NCI-H82 treated with DMSO at 0.1 percent for 48 hours (cell line): Measurements from ENCODE around the gene TRDMT1.

Source experiments
- DNase-seq: peaks from one replicate; lab custom pipeline; 2025; ENCODE audit not compliant: unreplicated experiment; lab: John Stamatoyannopoulos, UW

TRDMT1 gene

GRCh38 chr10:17232276-17232960, 30.9 kb upstream of the TRDMT1 start:
- DNase-seq: no peak

GRCh38 chr10:17231788-17232187, 30.3 kb upstream of the TRDMT1 start:
- DNase-seq: no peak

GRCh38 chr10:17229967-17230682, 28.7 kb upstream of the TRDMT1 start:
- DNase-seq: no peak

GRCh38 chr10:17229717-17229966, 28.2 kb upstream of the TRDMT1 start:
- no peak for DNase-seq

- no peak for DNase-seq
Measured at GRCh38 chr10:17229016-17229716, 27.7 kb upstream of the TRDMT1 start.

GRCh38 chr10:17228091-17229015, 26.9 kb upstream of the TRDMT1 start, which contains the start of gene VIM:
VIM (plus strand) TSS chr10:17228241; CDS start chr10:17229423, 1,182 bp downstream.
- no peak for DNase-seq

- no peak for DNase-seq
Measured at GRCh38 chr10:17227367-17228090, 26.1 kb upstream of the TRDMT1 start.

- DNase-seq: no peak
Measured at GRCh38 chr10:17226891-17227303, 25.4 kb upstream of the TRDMT1 start.

- no peak for DNase-seq
Measured at GRCh38 chr10:17225808-17226207, 24.3 kb upstream of the TRDMT1 start.

- no peak for DNase-seq
Measured at GRCh38 chr10:17222329-17222728, 20.9 kb upstream of the TRDMT1 start.

- DNase-seq: no peak
Measured at GRCh38 chr10:17220652-17221100, 19.2 kb upstream of the TRDMT1 start.

GRCh38 chr10:17219024-17219423, 17.6 kb upstream of the TRDMT1 start:
- no peak for DNase-seq

GRCh38 chr10:17217631-17218232, 16.3 kb upstream of the TRDMT1 start:
- DNase-seq: no peak

GRCh38 chr10:17216901-17217395, 15.5 kb upstream of the TRDMT1 start:
- no peak for DNase-seq

GRCh38 chr10:17216217-17216900, 14.9 kb upstream of the TRDMT1 start:
- DNase-seq: no peak

GRCh38 chr10:17215782-17216122, 14.3 kb upstream of the TRDMT1 start:
- no peak for DNase-seq

- DNase-seq: no peak
Measured at GRCh38 chr10:17214971-17215781, 13.7 kb upstream of the TRDMT1 start.

- no peak for DNase-seq
Measured at GRCh38 chr10:17214526-17214925, 13.1 kb upstream of the TRDMT1 start.
